ENCODE measurements around the gene NAIF1. TPM values are rescaled to one million over a fixed set of nuclear protein-coding genes. Genes with fewer than 3 reads are reported as not detected.
"Not testable (repeated sequence)": the region's sequence is repeated elsewhere in the genome, so short reads cannot be mapped to it uniquely, and the experiment has no call there.

The NAIF1 gene
- total RNA-seq, 1 donor from 2014 or later, result 12.5 TPM

GRCh38 chr9:128059365-128059983 is 7.6 kb downstream of the NAIF1 start:
- DNase-seq (ENCODE audit: low read depth in 2 of 2), result no peak

- DNase-seq (ENCODE audit: low read depth in 2 of 2), result no peak
Measured at GRCh38 chr9:128057724-128058409, 9.3 kb downstream of the NAIF1 start.

- DNase-seq (ENCODE audit: low read depth in 2 of 2), result no peak
Measured at GRCh38 chr9:128056887-128057723, 10.0 kb downstream of the NAIF1 start.

GRCh38 chr9:128056086-128056485 is 11.0 kb downstream of the NAIF1 start:
- no peak for DNase-seq (ENCODE audit: low read depth in 2 of 2)

GRCh38 chr9:128055344-128056040 is 11.6 kb downstream of the NAIF1 start:
- DNase-seq (ENCODE audit: low read depth in 2 of 2), result no peak

GRCh38 chr9:128054087-128054486 is 13.0 kb downstream of the NAIF1 start:
- DNase-seq (ENCODE audit: low read depth in 2 of 2), result no peak

GRCh38 chr9:128053560-128053959 is 13.6 kb downstream of the NAIF1 start:
- DNase-seq (ENCODE audit: low read depth in 2 of 2), result no peak

GRCh38 chr9:128051932-128052709 is 15.0 kb downstream of the NAIF1 start:
- DNase-seq (ENCODE audit: low read depth in 2 of 2), result no peak

GRCh38 chr9:128049843-128050242 is 17.3 kb downstream of the NAIF1 start:
- no peak for DNase-seq (ENCODE audit: low read depth in 2 of 2)

- no peak for DNase-seq (ENCODE audit: low read depth in 2 of 2)
Measured at GRCh38 chr9:128048663-128049062, 18.5 kb downstream of the NAIF1 start.

- no peak for DNase-seq (ENCODE audit: low read depth in 2 of 2)
Measured at GRCh38 chr9:128047231-128047630, 19.9 kb downstream of the NAIF1 start.

GRCh38 chr9:128045831-128046230 is 21.3 kb downstream of the NAIF1 start:
- DNase-seq (ENCODE audit: low read depth in 2 of 2), result no peak

GRCh38 chr9:128045409-128045808 is 21.7 kb downstream of the NAIF1 start:
- DNase-seq (ENCODE audit: low read depth in 2 of 2), result not testable (repeated sequence)

- DNase-seq (ENCODE audit: low read depth in 2 of 2), result no peak
Measured at GRCh38 chr9:128043467-128043868, 23.7 kb downstream of the NAIF1 start.

GRCh38 chr9:128042043-128042442 is 25.1 kb downstream of the NAIF1 start:
- no peak for DNase-seq (ENCODE audit: low read depth in 2 of 2)

- DNase-seq (ENCODE audit: low read depth in 2 of 2), result not testable (repeated sequence)
Measured at GRCh38 chr9:128040783-128041182, 26.3 kb downstream of the NAIF1 start.

- DNase-seq (ENCODE audit: low read depth in 2 of 2), result not testable (repeated sequence)
Measured at GRCh38 chr9:128036522-128036921, 30.6 kb downstream of the NAIF1 start.

- peak; percentile 86 to 94 for DNase-seq (ENCODE audit: low read depth in 2 of 2)
Measured at GRCh38 chr9:128034821-128035652, 32.1 kb downstream of the NAIF1 start.

GRCh38 chr9:128033609-128034008 is 33.5 kb downstream of the NAIF1 start:
- DNase-seq (ENCODE audit: low read depth in 2 of 2), result no peak

GRCh38 chr9:128027705-128028104 is 39.4 kb downstream of the NAIF1 start:
- DNase-seq (ENCODE audit: low read depth in 2 of 2), result no peak
